Measurements from ENCODE around the gene TYMS.
"Not testable (repeated sequence)": the region's sequence is repeated elsewhere in the genome, so short reads cannot be mapped to it uniquely, and the experiment has no call there.

Gene TYMS

DNA sequence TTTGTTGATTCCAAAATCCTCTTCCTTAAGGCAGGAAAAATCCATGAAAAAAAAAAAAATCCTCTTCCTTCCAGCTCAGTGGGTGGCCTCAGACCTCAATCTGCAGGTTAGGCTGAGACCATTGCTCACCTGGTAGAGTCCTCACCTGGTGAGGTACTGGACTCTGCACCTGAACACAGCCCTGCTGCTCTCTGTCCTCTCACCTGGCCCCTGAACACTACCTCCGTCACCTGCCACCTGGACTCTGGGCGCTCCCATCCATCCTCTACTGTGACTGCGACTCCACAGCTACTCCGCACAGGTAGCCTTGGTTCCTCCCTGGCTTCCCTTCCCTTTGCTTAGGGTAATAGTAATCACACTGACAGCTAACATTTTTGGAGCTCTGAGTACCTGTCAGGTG, 22.1 kb downstream of the TYMS start:
- DNase-seq: no peak

GRCh38 chr18:680392-680791, 22.9 kb downstream of the TYMS start:
- DNase-seq: no peak

DNA sequence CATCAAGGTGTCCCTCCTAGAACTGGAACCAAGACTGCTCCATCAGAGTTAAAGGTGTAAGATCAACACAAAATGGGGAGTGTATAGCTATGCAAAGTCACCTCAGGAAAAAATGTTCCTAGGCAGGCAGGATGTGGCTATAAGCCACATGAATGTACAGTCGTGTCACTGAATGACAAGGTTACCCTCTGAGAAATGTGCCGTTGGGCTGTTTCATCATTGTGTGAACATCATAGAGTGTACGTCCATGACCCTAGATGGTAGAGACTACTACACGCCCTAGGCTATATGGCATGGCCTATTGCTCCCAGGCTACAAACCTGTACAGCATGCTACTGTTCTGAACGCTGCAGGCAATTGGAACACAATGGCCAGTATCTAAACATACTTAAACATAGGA, 24.5 kb downstream of the TYMS start:
- DNase-seq: no peak

- DNase-seq: not testable (repeated sequence)
These were observed 25.0 kb downstream of the TYMS start for GRCh38 chr18:682416-682815.

DNA sequence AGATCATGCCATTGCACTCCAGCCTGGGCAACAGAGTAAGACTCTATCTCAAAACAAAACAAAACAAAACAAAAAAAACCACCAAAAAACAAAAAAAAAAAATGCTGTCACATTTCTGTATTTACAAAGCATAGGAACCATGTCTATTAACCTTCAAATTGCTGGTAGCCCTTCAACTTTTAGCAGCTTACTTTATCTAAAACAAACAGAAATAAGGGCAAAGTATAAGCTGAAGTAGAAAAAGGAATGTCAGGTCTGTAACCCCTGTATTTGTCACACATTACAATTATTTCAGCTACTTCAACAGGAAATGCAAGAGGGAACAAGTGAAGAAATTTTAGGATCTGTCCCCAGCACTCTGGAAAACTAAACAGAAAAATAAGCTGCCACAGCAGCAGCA, 25.4 kb downstream of the TYMS start:
- no peak for DNase-seq

- no peak for DNase-seq
These were observed 26.1 kb downstream of the TYMS start for GRCh38 chr18:683531-683930.

DNA sequence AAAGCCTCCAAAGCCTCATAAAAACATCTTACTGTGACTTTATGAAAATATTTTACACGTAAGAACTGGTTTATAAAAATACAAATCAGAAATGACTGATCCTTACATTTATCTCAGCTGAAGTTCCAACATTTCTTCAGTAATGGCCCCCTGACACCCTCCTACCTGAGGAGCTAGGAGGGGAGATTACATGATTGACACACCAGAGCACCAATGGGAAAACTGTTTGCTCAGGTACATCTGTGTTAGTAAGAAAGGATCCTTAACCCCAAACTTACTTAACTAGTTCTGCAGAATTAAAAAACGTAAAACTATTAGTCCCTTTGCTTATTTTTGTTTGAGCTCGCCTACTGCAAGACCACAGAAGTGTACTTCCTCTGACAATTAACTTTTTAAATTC, 28.0 kb downstream of the TYMS start:
- DNase-seq: no peak

GRCh38 chr18:686339-687111, 29.1 kb downstream of the TYMS start:
- no peak for DNase-seq

- DNase-seq: no peak
These were observed 30.9 kb downstream of the TYMS start for GRCh38 chr18:688323-688722.

DNA sequence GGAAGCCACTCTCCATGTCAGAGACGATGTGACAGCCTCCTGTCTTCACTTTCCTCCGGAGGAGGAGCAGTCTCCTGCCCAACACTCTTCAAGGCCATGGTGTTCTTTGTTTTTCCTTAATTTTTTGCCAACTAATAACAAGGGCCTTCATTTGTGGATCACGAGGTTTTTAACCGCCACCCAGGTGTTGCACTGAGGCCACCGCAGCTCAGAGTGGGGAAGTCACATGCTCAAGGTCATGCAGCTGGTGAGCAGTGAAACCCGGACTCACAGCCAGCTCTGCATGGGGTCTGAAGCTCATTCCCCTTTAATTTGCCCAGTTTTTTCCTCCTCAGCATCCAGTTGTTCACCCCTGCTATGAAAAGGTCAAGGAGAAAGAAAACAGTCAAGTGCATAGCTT, 35.4 kb downstream of the TYMS start:
- DNase-seq: no peak

- DNase-seq: peak in 1 of 2 experiments; percentile 17
These were observed 36.2 kb downstream of the TYMS start for GRCh38 chr18:693466-694187.

GRCh38 chr18:697012-697411, 39.6 kb downstream of the TYMS start:
- DNase-seq: no peak

DNA sequence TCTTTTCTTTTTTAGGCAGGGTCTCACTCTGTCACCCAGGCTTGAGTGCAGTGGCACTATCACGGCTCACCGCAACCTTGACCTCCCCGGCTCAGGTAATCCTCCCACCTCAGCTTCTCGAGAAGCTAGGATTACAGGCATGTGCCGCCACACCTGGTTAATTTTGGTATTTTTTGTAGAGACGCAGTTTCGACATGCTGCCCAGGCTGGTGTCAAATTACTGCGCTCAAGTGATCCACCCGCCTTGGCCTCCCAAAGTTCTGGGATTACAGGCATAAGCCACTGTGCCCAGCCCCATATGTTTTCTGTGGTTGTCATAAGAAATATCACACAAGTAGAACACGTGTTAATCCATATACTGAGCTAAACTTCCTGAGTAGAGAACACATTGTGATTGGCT, 40.3 kb downstream of the TYMS start:
- no peak for DNase-seq

DNA sequence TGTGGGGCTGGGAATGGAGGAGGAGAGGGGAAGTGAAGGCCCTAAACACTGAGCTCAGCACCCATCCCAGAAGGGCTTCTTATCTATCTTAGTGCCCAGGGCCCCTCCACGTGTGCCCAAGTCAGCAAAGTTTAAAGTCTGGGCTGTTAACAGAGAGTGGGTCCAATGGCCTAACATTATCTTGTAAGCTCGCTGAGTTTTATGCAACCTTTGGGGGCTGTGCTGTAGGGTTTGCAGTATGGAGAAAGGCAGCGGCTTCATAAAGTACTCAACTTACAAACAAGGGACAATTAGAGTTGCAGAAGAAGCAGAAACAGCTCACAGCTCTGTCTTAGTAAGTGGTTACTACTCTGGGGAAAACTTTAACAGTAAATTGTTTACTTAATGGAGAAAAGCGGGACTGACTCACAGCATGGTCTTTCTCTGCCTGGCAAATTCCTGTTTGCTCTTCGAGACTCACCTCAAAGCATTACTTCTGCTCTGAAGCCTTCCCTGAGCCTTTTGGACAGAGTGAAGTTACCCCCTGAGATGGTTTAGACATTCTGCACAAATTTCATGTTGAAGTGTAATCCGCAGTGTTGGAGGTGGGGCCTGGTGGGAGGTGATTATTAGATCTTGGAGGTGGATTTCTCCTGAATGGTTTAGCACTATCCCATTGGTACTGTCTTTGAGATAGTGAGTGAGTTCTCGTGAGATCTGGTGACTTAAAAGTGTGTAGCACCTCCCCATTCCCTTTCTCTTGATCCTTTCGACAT, 45.9 kb downstream of the TYMS start:
- no peak for DNase-seq

- DNase-seq: no peak
These were observed 49.0 kb downstream of the TYMS start for GRCh38 chr18:706405-706804.

- DNase-seq: no peak
These were observed 50.6 kb downstream of the TYMS start for GRCh38 chr18:708096-708495.

GRCh38 chr18:709771-710170, 52.3 kb downstream of the TYMS start:
- DNase-seq: no peak

GRCh38 chr18:710418-711300, 53.2 kb downstream of the TYMS start:
- DNase-seq: no peak

DNA sequence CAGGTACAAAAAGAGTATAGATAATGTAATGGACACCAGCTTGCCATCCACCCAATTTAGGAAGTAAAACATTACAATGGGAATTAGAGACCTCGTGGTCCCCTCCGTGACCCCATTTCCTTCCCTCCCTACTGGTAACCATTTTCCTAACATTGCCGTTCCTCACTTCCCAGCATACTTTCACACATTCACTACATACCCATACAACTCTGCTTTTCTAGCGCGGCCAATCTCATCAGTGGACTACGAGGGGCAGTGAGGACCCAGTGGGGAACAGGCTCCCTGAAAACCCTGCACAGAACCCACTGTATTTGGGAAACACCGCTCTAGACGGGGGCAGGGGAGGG, 53.8 kb downstream of the TYMS start:
- DNase-seq: no peak

DNA sequence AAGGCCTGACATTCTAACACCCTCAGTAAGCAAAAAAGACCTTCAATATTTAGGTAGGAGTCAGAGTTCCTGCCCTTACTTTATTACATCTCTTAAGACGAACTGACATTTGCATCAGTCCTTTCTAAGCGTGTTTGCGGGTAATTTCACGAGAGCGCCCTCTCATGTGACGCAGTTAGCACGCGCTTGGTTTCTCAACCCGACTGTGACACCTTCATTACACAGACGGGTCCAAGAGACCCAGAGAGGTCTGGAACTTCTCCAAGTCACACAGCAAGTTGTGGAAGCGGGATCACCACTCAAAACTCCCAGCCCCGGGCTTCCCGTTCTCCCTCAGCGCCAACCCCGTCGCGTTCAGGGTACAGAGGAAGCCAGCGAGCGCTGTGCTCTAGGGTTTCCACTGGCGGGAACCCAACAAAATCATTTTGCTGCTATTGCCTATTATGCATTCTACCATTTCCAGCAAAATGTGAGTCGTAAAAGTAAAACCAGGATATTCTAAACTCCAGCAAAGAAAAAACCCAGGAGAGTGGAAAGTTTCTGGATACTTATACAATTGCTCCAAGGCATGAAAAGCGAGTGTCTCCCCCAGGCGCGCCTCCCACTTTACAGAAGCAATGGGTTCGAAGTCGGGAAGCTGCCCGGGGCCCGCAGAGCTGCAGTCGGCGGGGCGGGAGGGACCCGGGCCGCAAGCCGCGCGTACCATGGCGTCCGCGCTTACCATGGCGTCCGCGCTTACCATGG, 54.4 kb downstream of the TYMS start:
- peak; percentile 46 to 68 for DNase-seq

GRCh38 chr18:712401-713134, 55.1 kb downstream of the TYMS start, which contains the start of gene ENOSF1:
ENOSF1 (minus strand) TSS chr18:712630; CDS start chr18:712587, 43 bp downstream.
- peak in 1 of 2 experiments; percentile 71 for DNase-seq

All from NCI-H446 (cell line).